ENCODE results near the gene FBXW8. TPM values are rescaled to one million over a fixed set of nuclear protein-coding genes. Genes with fewer than 3 reads are reported as not detected.

The FBXW8 gene
- total and polyA plus RNA-seq, 4 donors: 1.9 to 7.1 (median 4.9) TPM

DNA sequence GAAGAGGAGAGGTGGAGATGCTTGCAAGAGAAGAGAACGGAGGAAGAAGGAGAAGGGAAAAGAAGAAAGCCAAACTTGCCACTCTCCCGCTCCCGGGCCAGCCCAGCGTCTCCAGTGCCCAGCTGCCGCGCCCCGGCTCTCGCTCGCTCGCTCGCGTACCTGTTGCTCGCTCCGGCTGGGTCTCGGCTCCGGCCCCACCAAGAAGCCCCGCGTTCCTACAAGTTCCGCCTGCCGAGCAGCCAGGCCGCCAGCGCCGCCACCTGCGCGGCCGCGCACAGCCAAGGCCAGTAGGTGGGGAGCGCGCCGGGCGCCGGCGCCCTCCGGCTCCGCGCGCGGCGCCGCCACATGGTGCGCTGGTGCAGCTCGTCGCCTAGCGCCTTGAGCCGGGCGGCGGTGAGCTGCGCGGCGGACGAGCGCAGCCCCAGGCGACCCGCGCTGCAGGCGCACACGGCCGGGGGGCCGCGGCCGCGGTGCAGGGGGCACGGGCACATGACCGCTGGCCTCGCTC lies 29.9 kb upstream of the FBXW8 start:
- Histone ChIP-seq H3K9ac (ENCODE audit: low read depth in 1 of 2, low read length in 2 of 2) (no peak overlapping the region), H3K36me3 (ENCODE audit: control insufficient read depth in 4 of 4, insufficient read depth in 3 of 4, low read depth in 1 of 4, low read length in 3 of 4) (no peaks in the 10 kb centered on the region), H3K9me3 (ENCODE audit: control insufficient read depth in 4 of 4, low read length in 3 of 4) (no peaks in the 10 kb centered on the region), H3K27ac (ENCODE audit: low read depth in 1 of 2, low read length in 2 of 2) (no peak overlapping the region), H3K4me3 (ENCODE audit: low read depth in 1 of 3, low read length in 3 of 3) (peak overlapping the region in 1 of 3 donors; percentile 36), H3K27me3 (ENCODE audit: control insufficient read depth in 4 of 4, insufficient read depth in 4 of 4, low read length in 3 of 4) (peaks cover 3 to 19% (median 16%) of the 10 kb centered on the region in 4 donors), H3K4me1 (ENCODE audit: control insufficient read depth in 4 of 4, insufficient read depth in 4 of 4, low read length in 3 of 4) (peaks cover 7 to 33% (median 22%) of the 10 kb centered on the region in 4 donors)
- no peak for TF ChIP-seq TAF1 (conservative IDR thresholded peaks at IDR 0.05)
- TF ChIP-seq FOXA2 (IDR thresholded peaks at IDR 0.05): no peak
- no peak for TF ChIP-seq GABPA (IDR thresholded peaks at IDR 0.05 in 1 of 2, conservative IDR thresholded peaks at IDR 0.05 in 1 of 2)
- TF ChIP-seq, protein P1, sequence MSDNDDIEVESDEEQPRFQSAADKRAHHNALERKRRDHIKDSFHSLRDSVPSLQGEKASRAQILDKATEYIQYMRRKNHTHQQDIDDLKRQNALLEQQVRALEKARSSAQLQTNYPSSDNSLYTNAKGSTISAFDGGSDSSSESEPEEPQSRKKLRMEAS (IDR thresholded peaks at IDR 0.05): no peak
- TF ChIP-seq, protein P2, sequence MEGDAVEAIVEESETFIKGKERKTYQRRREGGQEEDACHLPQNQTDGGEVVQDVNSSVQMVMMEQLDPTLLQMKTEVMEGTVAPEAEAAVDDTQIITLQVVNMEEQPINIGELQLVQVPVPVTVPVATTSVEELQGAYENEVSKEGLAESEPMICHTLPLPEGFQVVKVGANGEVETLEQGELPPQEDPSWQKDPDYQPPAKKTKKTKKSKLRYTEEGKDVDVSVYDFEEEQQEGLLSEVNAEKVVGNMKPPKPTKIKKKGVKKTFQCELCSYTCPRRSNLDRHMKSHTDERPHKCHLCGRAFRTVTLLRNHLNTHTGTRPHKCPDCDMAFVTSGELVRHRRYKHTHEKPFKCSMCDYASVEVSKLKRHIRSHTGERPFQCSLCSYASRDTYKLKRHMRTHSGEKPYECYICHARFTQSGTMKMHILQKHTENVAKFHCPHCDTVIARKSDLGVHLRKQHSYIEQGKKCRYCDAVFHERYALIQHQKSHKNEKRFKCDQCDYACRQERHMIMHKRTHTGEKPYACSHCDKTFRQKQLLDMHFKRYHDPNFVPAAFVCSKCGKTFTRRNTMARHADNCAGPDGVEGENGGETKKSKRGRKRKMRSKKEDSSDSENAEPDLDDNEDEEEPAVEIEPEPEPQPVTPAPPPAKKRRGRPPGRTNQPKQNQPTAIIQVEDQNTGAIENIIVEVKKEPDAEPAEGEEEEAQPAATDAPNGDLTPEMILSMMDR (IDR thresholded peaks at IDR 0.05; ENCODE audit: low read depth, low read length, missing input control): no peak
- no peak for TF ChIP-seq NR2F2 (IDR thresholded peaks at IDR 0.05)
- TF ChIP-seq HNF4A (conservative IDR thresholded peaks at IDR 0.05): no peak
- no peak for TF ChIP-seq RAD21 (IDR thresholded peaks at IDR 0.05)
- TF ChIP-seq RXRA (IDR thresholded peaks at IDR 0.05): no peak
- TF ChIP-seq FOXA1 (IDR thresholded peaks at IDR 0.05): no peak
- no peak for TF ChIP-seq JUND (IDR thresholded peaks at IDR 0.05)
- TF ChIP-seq HNF4G (IDR thresholded peaks at IDR 0.05): no peak
- no peak for TF ChIP-seq EGR1 (IDR thresholded peaks at IDR 0.05; ENCODE audit: low read depth in 2 of 2)
- TF ChIP-seq, protein P3, sequence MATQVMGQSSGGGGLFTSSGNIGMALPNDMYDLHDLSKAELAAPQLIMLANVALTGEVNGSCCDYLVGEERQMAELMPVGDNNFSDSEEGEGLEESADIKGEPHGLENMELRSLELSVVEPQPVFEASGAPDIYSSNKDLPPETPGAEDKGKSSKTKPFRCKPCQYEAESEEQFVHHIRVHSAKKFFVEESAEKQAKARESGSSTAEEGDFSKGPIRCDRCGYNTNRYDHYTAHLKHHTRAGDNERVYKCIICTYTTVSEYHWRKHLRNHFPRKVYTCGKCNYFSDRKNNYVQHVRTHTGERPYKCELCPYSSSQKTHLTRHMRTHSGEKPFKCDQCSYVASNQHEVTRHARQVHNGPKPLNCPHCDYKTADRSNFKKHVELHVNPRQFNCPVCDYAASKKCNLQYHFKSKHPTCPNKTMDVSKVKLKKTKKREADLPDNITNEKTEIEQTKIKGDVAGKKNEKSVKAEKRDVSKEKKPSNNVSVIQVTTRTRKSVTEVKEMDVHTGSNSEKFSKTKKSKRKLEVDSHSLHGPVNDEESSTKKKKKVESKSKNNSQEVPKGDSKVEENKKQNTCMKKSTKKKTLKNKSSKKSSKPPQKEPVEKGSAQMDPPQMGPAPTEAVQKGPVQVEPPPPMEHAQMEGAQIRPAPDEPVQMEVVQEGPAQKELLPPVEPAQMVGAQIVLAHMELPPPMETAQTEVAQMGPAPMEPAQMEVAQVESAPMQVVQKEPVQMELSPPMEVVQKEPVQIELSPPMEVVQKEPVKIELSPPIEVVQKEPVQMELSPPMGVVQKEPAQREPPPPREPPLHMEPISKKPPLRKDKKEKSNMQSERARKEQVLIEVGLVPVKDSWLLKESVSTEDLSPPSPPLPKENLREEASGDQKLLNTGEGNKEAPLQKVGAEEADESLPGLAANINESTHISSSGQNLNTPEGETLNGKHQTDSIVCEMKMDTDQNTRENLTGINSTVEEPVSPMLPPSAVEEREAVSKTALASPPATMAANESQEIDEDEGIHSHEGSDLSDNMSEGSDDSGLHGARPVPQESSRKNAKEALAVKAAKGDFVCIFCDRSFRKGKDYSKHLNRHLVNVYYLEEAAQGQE (IDR thresholded peaks at IDR 0.05): no peak
- TF ChIP-seq SP1 (IDR thresholded peaks at IDR 0.05): no peak
- WGBS: 2% methylated on average over 65 of the region's 65 CpGs
- DNase-seq (ENCODE audit: low spot score): no peak

DNA sequence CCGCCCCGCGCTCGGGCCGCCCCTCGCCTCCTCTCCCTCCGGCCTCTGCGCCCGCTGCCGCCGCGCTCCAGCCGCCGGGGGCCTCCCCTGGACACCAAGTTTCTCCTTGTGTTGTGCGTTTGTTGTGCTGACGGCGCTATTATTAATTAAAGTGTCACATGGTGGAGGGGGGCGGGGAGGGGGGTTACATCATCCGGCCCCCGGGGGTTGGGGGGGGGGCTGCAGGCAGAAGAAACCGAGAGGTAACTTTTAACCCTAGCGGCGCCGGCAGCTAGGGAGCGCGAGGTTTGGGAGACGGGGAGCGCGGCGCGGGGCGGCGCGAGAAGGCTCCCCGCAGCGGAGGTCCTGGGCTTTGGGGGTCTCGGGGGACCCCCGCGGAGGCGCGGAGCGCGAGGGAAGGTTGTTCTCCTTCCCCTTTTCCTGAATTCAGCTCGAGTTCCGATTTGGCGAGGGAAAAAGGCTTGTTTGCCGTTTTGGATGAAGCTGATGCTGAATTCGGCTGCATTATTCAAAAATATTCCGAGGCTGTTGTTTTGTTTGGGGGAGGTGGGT lies 29.3 kb upstream of the FBXW8 start, which contains the start of gene HRK:
Gene HRK (minus strand): TSS at position 117 of the 552 bp plus-strand sequence. CDS start 134 bp downstream, outside the sequence.
- no peak for DNase-seq (ENCODE audit: low spot score)
- H3K27me3 ChIP-seq (ENCODE audit: control insufficient read depth in 4 of 4, insufficient read depth in 4 of 4, low read length in 3 of 4): peaks cover 3 to 19% (median 16%) of the 10 kb centered on the region in 4 donors
- no peak within 1 kb of the TSS for H3K9ac ChIP-seq (ENCODE audit: low read depth in 1 of 2, low read length in 2 of 2)
- no peak within 1 kb of the TSS for H3K27ac ChIP-seq (ENCODE audit: low read depth in 1 of 2, low read length in 2 of 2)
- H3K4me3 ChIP-seq (ENCODE audit: low read depth in 1 of 3, low read length in 3 of 3): peak within 1 kb of the TSS in 1 of 3 donors; percentile 36
- no peaks in the 10 kb centered on the region for H3K9me3 ChIP-seq (ENCODE audit: control insufficient read depth in 4 of 4, low read length in 3 of 4)
- 2% methylated on average over 49 of the region's 49 CpGs for WGBS
- H3K4me1 ChIP-seq (ENCODE audit: control insufficient read depth in 4 of 4, insufficient read depth in 4 of 4, low read length in 3 of 4): peaks cover 7 to 33% (median 22%) of the 10 kb centered on the region in 4 donors
- H3K36me3 ChIP-seq (ENCODE audit: control insufficient read depth in 4 of 4, insufficient read depth in 3 of 4, low read depth in 1 of 4, low read length in 3 of 4): no peaks in the 10 kb centered on the region
- TF ChIP-seq YY1 (IDR thresholded peaks at IDR 0.05) (no peak), TAF1 (conservative IDR thresholded peaks at IDR 0.05) (no peak), GABPA (IDR thresholded peaks at IDR 0.05 in 1 of 2, conservative IDR thresholded peaks at IDR 0.05 in 1 of 2) (no peak), JUND (IDR thresholded peaks at IDR 0.05) (no peak), SP1 (IDR thresholded peaks at IDR 0.05) (no peak), EGR1 (IDR thresholded peaks at IDR 0.05; ENCODE audit: low read depth in 2 of 2) (no peak), HNF4G (IDR thresholded peaks at IDR 0.05) (no peak), RAD21 (IDR thresholded peaks at IDR 0.05) (no peak), RXRA (IDR thresholded peaks at IDR 0.05) (no peak)
- TF ChIP-seq, protein P4, sequence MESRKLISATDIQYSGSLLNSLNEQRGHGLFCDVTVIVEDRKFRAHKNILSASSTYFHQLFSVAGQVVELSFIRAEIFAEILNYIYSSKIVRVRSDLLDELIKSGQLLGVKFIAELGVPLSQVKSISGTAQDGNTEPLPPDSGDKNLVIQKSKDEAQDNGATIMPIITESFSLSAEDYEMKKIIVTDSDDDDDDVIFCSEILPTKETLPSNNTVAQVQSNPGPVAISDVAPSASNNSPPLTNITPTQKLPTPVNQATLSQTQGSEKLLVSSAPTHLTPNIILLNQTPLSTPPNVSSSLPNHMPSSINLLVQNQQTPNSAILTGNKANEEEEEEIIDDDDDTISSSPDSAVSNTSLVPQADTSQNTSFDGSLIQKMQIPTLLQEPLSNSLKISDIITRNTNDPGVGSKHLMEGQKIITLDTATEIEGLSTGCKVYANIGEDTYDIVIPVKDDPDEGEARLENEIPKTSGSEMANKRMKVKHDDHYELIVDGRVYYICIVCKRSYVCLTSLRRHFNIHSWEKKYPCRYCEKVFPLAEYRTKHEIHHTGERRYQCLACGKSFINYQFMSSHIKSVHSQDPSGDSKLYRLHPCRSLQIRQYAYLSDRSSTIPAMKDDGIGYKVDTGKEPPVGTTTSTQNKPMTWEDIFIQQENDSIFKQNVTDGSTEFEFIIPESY (IDR thresholded peaks at IDR 0.05): no peak
- TF ChIP-seq, protein P5, sequence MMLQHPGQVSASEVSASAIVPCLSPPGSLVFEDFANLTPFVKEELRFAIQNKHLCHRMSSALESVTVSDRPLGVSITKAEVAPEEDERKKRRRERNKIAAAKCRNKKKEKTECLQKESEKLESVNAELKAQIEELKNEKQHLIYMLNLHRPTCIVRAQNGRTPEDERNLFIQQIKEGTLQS (IDR thresholded peaks at IDR 0.05): no peak
- TF ChIP-seq, protein P3 (IDR thresholded peaks at IDR 0.05): no peak

Data from liver (tissue), 9 donors.